ENCODE results near the gene ITSN1. TPM values are rescaled to one million over a fixed set of nuclear protein-coding genes. Genes with fewer than 3 reads are reported as not detected.

The ITSN1 gene
- total RNA-seq, 3 donors from 2014 or later (not counting 1 experiment from before 2014, with no cell fraction given): 1.5 to 5.1 (median 2.7) TPM

DNA sequence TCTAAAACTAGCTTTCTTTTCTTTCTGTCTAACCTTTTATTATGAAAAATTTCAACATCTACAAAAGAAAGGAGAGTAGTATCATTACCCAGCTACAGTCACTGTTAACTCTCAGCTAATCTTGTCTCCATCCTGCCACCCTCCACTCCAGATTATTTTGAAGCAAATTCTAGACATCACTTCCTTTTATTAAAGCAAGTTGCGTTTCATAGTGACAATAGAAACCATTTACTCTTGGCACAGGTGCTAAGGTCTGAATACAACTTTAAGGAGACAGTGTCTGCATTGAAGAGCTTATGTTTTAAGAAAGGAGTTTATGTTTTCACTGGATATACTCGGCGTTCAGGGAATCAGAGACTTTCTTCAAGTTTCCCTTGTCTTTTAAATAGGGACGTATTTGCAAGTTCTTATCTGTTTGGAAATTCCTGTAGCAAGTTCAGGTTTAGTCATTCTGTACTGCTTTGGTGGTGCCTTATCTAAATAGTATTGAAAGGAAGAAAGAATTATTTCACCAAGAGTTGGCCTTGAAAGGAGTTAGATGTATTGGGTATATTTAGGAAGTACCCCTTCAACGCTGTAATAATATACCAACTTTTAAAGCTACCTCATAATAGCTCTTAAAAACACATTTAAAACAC, 42.7 kb downstream of the ITSN1 start:
- Histone ChIP-seq H3K36me3 (ENCODE audit: control insufficient read depth, insufficient read depth, low read length) (no peaks in the 10 kb centered on the region), H3K4me3 (ENCODE audit: low read length) (no peak overlapping the region), H3K9me3 (ENCODE audit: control insufficient read depth, insufficient read depth, low read length) (no peaks in the 10 kb centered on the region), H3K4me1 (ENCODE audit: control insufficient read depth, insufficient read depth, low read length) (no peaks in the 10 kb centered on the region), H3K27ac (ENCODE audit: low read length) (no peak overlapping the region), H3K27me3 (ENCODE audit: control insufficient read depth, insufficient read depth, low read length) (no peaks in the 10 kb centered on the region)
- Mint-ChIP-seq H3K9me3 (no peaks in the 10 kb centered on the region), H3K27me3 (ENCODE audit: low read depth in 2 of 2) (peaks cover 2 to 18% of the 10 kb centered on the region in 2 donors), H3K36me3 (no peaks in the 10 kb centered on the region), H3K4me1 (no peaks in the 10 kb centered on the region), H3K4me3 (no peak overlapping the region), H3K27ac (no peak overlapping the region)
- intact Hi-C loops (cut with micrococcal nuclease): no loop called here
- 85% methylated on average over 4 of the region's 5 CpGs for WGBS (ENCODE audit: insufficient coverage)
- DNase-seq: no peak
- TF ChIP-seq, protein P1, sequence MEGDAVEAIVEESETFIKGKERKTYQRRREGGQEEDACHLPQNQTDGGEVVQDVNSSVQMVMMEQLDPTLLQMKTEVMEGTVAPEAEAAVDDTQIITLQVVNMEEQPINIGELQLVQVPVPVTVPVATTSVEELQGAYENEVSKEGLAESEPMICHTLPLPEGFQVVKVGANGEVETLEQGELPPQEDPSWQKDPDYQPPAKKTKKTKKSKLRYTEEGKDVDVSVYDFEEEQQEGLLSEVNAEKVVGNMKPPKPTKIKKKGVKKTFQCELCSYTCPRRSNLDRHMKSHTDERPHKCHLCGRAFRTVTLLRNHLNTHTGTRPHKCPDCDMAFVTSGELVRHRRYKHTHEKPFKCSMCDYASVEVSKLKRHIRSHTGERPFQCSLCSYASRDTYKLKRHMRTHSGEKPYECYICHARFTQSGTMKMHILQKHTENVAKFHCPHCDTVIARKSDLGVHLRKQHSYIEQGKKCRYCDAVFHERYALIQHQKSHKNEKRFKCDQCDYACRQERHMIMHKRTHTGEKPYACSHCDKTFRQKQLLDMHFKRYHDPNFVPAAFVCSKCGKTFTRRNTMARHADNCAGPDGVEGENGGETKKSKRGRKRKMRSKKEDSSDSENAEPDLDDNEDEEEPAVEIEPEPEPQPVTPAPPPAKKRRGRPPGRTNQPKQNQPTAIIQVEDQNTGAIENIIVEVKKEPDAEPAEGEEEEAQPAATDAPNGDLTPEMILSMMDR (IDR thresholded peaks at IDR 0.05): no peak
- ATAC-seq: no peak

- TF ChIP-seq, protein P1 (IDR thresholded peaks at IDR 0.05): no peak
- Histone ChIP-seq H3K9me3 (ENCODE audit: control insufficient read depth, insufficient read depth, low read length) (no peaks in the 10 kb centered on the region), H3K4me1 (ENCODE audit: control insufficient read depth, insufficient read depth, low read length) (no peaks in the 10 kb centered on the region)
These were observed 43.4 kb downstream of the ITSN1 start for GRCh38 chr21:33685613-33686197.

GRCh38 chr21:33686386-33686785, 44.1 kb downstream of the ITSN1 start:
- Mint-ChIP-seq H3K4me3 (no peak overlapping the region), H3K36me3 (no peaks in the 10 kb centered on the region), H3K27me3 (ENCODE audit: low read depth in 2 of 2) (peaks cover 0 to 18% of the 10 kb centered on the region in 2 donors), H3K4me1 (no peaks in the 10 kb centered on the region), H3K27ac (no peak overlapping the region), H3K9me3 (no peaks in the 10 kb centered on the region)
- intact Hi-C loops (cut with micrococcal nuclease): no loop called here
- Histone ChIP-seq H3K36me3 (ENCODE audit: control insufficient read depth, insufficient read depth, low read length) (no peaks in the 10 kb centered on the region), H3K4me1 (ENCODE audit: control insufficient read depth, insufficient read depth, low read length) (no peaks in the 10 kb centered on the region), H3K27me3 (ENCODE audit: control insufficient read depth, insufficient read depth, low read length) (no peaks in the 10 kb centered on the region), H3K4me3 (ENCODE audit: low read length) (no peak overlapping the region), H3K9me3 (ENCODE audit: control insufficient read depth, insufficient read depth, low read length) (no peaks in the 10 kb centered on the region), H3K27ac (ENCODE audit: low read length) (no peak overlapping the region)
- ATAC-seq (no peak), DNase-seq (no peak)
- WGBS (ENCODE audit: insufficient coverage): 89% methylated on average over 3 of the region's 3 CpGs
- TF ChIP-seq, protein P1 (IDR thresholded peaks at IDR 0.05): no peak

More at GRCh38 chr21:33685613-33686197, 43.4 kb downstream of the ITSN1 start:
- no peak overlapping the region for H3K4me3 Mint-ChIP-seq
- no peak overlapping the region for H3K4me3 ChIP-seq (ENCODE audit: low read length)
- no peaks in the 10 kb centered on the region for H3K9me3 Mint-ChIP-seq
- no peaks in the 10 kb centered on the region for H3K27me3 ChIP-seq (ENCODE audit: control insufficient read depth, insufficient read depth, low read length)
- H3K27ac Mint-ChIP-seq: no peak overlapping the region
- no peaks in the 10 kb centered on the region for H3K4me1 Mint-ChIP-seq
- no peak for ATAC-seq
- H3K27ac ChIP-seq (ENCODE audit: low read length): no peak overlapping the region
- no peaks in the 10 kb centered on the region for H3K36me3 Mint-ChIP-seq
- peaks cover 2 to 18% of the 10 kb centered on the region in 2 donors for H3K27me3 Mint-ChIP-seq (ENCODE audit: low read depth in 2 of 2)
- no peak for DNase-seq
- H3K36me3 ChIP-seq (ENCODE audit: control insufficient read depth, insufficient read depth, low read length): no peaks in the 10 kb centered on the region
- intact Hi-C loops (cut with micrococcal nuclease): no loop called here

DNA sequence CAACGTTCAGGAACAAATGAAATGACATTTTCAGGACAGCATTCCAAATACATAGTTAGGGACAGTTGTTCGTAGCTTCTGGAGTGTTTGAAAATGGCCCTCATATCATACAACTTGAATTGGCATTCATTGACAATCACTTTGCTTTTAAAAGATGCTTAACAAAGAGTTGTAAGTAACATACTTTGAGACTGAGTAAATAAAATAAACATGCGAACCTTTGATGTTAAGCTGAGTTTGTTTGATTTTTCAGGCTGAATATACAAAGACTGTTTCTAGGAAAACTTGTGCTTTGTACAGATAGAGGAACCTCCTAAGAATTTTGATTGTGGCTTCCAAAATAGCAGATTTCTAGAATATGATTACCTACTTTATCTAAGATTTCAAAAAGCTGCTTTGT, 45.3 kb downstream of the ITSN1 start:
- Mint-ChIP-seq H3K4me3 (no peak overlapping the region), H3K4me1 (no peaks in the 10 kb centered on the region), H3K27me3 (ENCODE audit: low read depth in 2 of 2) (peaks cover 2 to 18% of the 10 kb centered on the region in 2 donors), H3K36me3 (no peaks in the 10 kb centered on the region), H3K27ac (no peak overlapping the region), H3K9me3 (no peaks in the 10 kb centered on the region)
- Histone ChIP-seq H3K27me3 (ENCODE audit: control insufficient read depth, insufficient read depth, low read length) (no peaks in the 10 kb centered on the region), H3K9me3 (ENCODE audit: control insufficient read depth, insufficient read depth, low read length) (no peaks in the 10 kb centered on the region), H3K4me1 (ENCODE audit: control insufficient read depth, insufficient read depth, low read length) (no peaks in the 10 kb centered on the region), H3K36me3 (ENCODE audit: control insufficient read depth, insufficient read depth, low read length) (no peaks in the 10 kb centered on the region), H3K4me3 (ENCODE audit: low read length) (no peak overlapping the region), H3K27ac (ENCODE audit: low read length) (no peak overlapping the region)
- no peak for ATAC-seq
- intact Hi-C loops (cut with micrococcal nuclease): no loop called here
- DNase-seq: no peak
- TF ChIP-seq, protein P1 (IDR thresholded peaks at IDR 0.05): no peak
- WGBS (ENCODE audit: insufficient coverage): 95% methylated on average over 3 of the region's 3 CpGs
